GM18951 (cell line): ENCODE results near the gene CHD1.
"Not testable (repeated sequence)": the region's sequence is repeated elsewhere in the genome, so short reads cannot be mapped to it uniquely, and the experiment has no call there.

ENCODE experiments used
- POLR2A ChIP-seq: IDR thresholded peaks from 4 replicates; pipeline ENCODE4 v1.6.1; 2011; ENCODE audit warnings: mild to moderate bottlenecking; ENCODE audit not compliant: insufficient read length, insufficient read depth; ENCODE audit errors: extremely low read depth
- in situ Hi-C: fragments of 300-500 bp; cut with MboI; formaldehyde crosslinking; loops from one replicate; pipeline ENCODE4 v1.12.0; 2022; ENCODE audit warnings: low sequenced_read_pairs, mixed read lengths, inconsistent platforms; ENCODE audit not compliant: unreplicated experiment

CHD1 gene

GRCh38 chr5:98928873-98929709 lies at the start of gene CHD1:
CHD1 (minus strand) TSS chr5:98929007; CDS start chr5:98926386, 2,621 bp downstream.
- in situ Hi-C loops: no loop called here
- peak; percentile 87 for TF ChIP-seq POLR2A

DNA sequence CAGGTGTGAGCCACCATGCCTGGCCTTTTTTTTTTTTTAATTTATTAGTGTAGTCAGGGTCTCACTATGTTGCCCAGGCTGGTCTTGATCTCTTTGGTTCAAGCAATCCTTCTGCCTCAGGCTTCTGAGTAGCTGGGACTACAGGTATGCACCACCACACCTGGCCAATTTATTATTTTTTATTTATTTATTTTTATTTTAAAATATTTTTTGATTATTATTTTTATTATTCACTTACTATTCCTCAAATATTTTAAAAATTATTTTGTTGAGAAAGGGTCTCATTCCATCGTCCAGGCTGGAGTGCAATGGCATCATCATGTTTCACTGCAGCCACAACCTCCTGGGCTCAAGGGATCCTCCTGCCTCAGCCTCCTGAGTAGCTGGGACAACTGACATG lies 49.7 kb upstream of the CHD1 start:
- in situ Hi-C loops: no loop called here
- TF ChIP-seq POLR2A: no peak

GRCh38 chr5:98977723-98978122 lies 48.9 kb upstream of the CHD1 start:
- in situ Hi-C loops: no loop called here
- no peak for TF ChIP-seq POLR2A

GRCh38 chr5:98975682-98976407 lies 47.0 kb upstream of the CHD1 start:
- in situ Hi-C loops: no loop called here
- TF ChIP-seq POLR2A: no peak

- in situ Hi-C loops: no loop called here
- TF ChIP-seq POLR2A: no peak
These were observed 46.4 kb upstream of the CHD1 start for GRCh38 chr5:98975223-98975622.

GRCh38 chr5:98969400-98969799 lies 40.6 kb upstream of the CHD1 start:
- in situ Hi-C loops: no loop called here
- TF ChIP-seq POLR2A: no peak

GRCh38 chr5:98968056-98968564 lies 39.3 kb upstream of the CHD1 start:
- TF ChIP-seq POLR2A: no peak
- in situ Hi-C loops: no loop called here

DNA sequence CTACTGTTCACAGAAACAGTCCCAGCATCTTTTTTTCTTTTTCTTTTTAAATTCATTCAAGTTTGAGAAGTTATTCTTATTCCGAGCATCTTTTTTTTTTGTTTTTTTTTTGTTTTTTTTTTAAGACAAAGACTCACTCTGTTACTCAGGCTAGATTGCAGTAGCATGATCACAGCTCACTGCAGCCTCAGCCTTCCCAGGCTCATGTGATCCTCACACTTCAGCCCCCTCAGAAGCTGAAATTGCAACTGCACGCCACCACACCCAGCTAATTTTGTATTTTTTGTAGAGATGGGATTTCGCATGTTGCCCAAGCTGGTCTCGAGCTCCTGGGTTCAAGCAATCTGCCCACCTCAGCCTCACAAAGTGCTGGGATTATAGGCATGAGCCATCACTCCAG lies 36.4 kb upstream of the CHD1 start:
- no peak for TF ChIP-seq POLR2A
- in situ Hi-C loops: no loop called here

DNA sequence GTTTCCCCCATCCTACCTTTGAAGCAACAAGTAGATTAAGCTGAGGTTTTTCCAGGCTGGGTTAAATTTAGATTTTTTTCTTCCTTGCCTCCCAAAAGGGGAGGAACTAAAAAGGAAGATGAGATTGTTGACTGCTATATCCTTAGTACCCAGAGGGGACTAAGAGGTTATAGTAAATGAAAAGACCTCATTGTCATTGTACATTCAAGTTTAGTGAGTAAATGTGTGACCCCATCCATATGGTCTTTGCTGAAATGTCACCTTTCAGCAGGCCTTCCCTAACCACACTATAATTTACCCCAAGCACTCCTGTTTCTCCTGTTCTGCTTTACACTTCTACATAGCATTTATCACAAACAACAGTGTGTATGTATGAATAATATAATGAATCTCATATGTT lies 35.8 kb upstream of the CHD1 start:
- in situ Hi-C loops: no loop called here
- no peak for TF ChIP-seq POLR2A

DNA sequence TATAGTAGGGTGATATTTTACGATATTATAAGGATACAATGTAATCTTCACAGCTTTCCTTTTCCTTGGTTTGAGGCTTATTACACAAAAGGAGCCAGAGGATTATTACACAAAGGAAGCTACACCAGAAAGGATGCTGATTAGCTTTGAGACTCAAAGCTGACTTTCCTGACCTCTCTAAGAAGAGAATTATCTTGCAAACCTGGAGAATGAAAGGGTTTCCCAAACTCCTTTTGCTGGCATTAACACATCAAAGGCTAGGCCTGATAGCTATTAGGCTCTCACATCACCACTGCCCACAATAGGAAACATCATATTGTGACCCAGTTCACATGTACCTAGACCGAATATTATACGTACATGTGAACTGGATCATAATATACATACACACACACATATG lies 34.2 kb upstream of the CHD1 start:
- no peak for TF ChIP-seq POLR2A
- in situ Hi-C loops: no loop called here

DNA sequence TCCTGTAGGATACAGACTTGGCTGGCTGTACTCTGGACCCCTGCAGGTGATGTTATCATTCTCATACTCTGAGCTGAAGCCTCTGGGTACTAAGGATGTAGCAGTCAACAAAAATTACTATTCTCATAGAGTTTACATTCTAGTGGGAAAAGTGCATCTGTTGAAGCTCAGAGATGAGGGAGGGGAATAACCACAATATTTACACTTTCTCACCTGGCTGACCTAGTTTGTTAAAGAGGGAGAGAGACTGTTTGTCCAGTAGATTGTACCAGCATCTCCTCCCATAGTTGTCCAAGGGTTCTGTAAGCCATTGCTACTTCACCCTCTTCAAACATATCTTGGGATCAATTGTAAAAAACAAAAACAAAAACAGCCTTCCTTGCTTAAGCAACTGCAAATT lies 33.8 kb upstream of the CHD1 start:
- in situ Hi-C loops: no loop called here
- TF ChIP-seq POLR2A: no peak

GRCh38 chr5:98961665-98962344 lies 33.0 kb upstream of the CHD1 start:
- in situ Hi-C loops: no loop called here
- no peak for TF ChIP-seq POLR2A

DNA sequence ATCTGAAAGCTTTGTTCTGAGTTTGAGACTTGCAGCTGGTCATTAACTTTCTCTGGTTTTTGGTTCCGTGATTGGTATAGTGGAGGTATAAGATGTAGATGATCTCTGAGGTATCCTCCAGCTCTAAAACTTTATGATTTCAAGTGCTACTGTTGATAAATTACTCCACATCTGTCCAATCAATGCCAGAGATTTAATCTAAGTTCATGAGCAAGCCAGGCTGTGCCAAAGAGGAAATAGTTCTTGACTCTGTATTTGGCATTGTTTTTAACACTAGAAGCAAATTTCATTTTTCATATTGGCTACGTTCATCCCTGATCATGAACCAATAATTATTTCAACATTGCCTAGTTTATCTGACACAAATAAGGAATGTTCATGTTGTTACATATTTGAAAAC lies 28.5 kb upstream of the CHD1 start:
- in situ Hi-C loops: no loop called here
- TF ChIP-seq POLR2A: no peak

DNA sequence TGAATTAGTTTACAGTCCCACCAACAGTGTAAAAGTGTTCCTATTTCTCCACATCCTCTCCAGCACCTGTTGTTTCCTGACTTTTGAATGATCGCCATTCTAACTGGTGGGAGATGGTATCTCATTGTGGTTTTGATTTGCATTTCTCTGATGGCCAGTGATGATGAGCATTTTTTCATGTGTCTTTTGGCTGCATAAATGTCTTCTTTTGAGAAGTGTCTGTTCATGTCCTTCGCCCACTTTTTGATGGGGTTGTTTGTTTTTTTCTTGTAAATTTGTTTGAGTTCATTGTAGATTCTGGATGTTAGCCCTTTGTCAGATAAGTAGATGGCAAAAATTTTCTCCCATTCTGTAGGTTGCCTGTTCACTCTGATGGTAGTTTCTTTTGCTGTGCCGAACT lies 27.1 kb upstream of the CHD1 start:
- in situ Hi-C loops: not testable (repeated sequence)

GRCh38 chr5:98955471-98955870 lies 26.7 kb upstream of the CHD1 start:
- in situ Hi-C loops: not testable (repeated sequence)
